ENCODE results near the gene BTBD9.

DNA sequence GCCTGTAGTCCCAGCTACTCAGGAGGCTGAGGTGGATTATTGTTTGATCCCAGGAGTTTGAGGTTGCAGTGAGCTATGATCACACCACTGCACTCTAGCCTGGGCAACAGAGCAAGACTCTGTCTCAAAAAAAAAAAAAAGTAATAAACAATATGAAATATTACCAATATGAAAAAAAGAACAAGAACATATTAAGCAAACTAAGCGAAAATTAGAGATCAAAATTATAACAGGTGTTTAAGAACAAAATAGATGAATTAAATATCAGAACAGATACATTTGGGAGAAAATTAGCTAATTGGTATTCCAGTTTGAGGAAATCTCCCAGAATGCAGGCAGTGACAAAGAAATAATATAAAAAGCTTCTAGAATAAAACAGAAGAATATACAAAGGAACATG lies 39.9 kb upstream of the BTBD9 start:
- TF ChIP-seq, protein P1, sequence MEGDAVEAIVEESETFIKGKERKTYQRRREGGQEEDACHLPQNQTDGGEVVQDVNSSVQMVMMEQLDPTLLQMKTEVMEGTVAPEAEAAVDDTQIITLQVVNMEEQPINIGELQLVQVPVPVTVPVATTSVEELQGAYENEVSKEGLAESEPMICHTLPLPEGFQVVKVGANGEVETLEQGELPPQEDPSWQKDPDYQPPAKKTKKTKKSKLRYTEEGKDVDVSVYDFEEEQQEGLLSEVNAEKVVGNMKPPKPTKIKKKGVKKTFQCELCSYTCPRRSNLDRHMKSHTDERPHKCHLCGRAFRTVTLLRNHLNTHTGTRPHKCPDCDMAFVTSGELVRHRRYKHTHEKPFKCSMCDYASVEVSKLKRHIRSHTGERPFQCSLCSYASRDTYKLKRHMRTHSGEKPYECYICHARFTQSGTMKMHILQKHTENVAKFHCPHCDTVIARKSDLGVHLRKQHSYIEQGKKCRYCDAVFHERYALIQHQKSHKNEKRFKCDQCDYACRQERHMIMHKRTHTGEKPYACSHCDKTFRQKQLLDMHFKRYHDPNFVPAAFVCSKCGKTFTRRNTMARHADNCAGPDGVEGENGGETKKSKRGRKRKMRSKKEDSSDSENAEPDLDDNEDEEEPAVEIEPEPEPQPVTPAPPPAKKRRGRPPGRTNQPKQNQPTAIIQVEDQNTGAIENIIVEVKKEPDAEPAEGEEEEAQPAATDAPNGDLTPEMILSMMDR (IDR thresholded peaks at IDR 0.05), result no peak
- TF ChIP-seq POLR2A (IDR thresholded peaks at IDR 0.05), result no peak
